GM18867 (cell line): ENCODE measurements around the gene VRTN.
"Not testable (repeated sequence)": the region's sequence is repeated elsewhere in the genome, so short reads cannot be mapped to it uniquely, and the experiment has no call there.

Experiments used
- ATAC-seq: cut with Tn5 transposase; IDR thresholded peaks from one replicate; pipeline ENCODE4 v1.9.1; 2021; ENCODE audit warnings: mild to moderate bottlenecking, moderate library complexity; ENCODE audit not compliant: unreplicated experiment

The VRTN gene, protein sequence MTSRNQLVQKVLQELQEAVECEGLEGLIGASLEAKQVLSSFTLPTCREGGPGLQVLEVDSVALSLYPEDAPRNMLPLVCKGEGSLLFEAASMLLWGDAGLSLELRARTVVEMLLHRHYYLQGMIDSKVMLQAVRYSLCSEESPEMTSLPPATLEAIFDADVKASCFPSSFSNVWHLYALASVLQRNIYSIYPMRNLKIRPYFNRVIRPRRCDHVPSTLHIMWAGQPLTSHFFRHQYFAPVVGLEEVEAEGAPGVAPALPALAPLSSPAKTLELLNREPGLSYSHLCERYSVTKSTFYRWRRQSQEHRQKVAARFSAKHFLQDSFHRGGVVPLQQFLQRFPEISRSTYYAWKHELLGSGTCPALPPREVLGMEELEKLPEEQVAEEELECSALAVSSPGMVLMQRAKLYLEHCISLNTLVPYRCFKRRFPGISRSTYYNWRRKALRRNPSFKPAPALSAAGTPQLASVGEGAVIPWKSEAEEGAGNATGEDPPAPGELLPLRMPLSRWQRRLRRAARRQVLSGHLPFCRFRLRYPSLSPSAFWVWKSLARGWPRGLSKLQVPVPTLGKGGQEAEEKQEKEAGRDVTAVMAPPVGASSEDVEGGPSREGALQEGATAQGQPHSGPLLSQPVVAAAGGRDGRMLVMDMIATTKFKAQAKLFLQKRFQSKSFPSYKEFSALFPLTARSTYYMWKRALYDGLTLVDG

GRCh38 chr14:74348241-74348734 is at the start of gene VRTN:
Gene VRTN (plus strand): TSS chr14:74348471. CDS start chr14:74356784, 8,313 bp downstream.
- ATAC-seq = no peak

GRCh38 chr14:74299061-74299545 is 49.2 kb upstream of the VRTN start:
- ATAC-seq = no peak

- no peak for ATAC-seq
These were observed 46.6 kb upstream of the VRTN start for GRCh38 chr14:74301594-74302151.

DNA sequence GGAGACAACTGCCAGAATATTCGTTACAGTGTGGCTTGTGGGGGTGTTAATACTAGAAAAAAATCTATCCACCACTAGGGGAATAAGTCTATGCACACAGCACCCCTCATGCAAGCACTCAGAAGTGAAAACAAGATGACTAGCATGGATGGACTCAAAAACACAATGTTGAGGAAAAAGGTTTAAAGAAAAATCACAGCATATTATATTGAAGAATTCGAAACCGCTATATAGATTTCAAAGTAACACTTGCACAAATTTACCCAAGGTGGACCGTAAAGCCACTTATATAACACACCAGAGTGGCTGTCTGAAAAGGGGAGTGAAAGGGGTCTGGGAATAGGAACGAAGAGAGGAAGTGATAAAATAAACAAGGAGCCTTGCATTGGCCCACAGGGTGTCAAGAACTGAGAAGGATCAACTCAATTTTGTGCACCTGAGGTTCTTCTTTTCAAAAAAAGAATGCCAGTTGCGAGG is 46.1 kb upstream of the VRTN start:
- peak; percentile 47 for ATAC-seq

DNA sequence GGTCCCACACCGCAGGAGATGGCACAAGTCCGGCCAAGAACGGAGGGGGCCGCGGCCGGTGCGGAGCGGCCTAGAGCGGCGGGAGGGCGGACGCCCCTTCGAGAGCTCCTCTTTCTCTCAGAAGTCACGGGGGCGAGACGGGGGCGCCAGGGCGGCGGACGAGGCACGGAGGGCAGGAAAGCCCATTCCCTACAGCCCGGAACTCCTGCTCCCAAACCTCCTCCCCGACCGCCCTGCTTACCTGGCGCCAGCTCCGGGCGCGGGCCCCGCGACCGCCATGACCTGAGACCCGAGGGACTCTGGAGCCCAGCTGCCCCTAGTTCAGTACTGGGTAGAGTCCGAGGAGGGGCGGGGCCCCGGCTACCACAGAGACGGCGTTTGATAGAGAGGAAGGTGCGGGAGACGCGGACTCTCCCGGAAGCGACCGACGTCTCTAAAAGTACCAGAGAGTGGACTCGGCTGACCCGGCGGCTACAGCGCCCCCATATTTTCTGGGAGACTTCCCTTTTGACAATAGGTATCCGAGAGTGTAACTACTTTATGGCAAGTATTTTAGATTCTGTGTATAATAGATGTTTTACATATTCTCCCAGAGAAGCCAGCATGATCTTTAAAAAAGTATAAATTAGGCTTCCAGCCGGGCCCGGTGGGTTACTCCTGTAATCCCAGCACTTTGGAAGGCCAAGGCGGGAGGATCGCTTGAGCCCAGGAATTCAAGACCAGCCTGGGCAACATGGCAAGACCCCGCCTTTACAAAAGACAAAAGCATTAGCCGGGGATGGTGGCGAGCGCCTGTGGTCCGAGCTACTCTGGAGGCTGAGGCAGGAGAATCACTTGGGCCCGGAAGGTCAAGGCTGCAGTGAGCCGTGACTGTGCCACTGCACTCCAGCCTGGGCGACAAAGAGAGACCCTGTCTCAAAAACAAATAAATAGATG is 45.4 kb upstream of the VRTN start, which contains the start of gene ABCD4:
TSS of gene ABCD4 (minus strand) at position 301 of the 936 bp plus-strand sequence. CDS start at position 279, 22 bp downstream.
- ATAC-seq = peak; percentile 98

- no peak for ATAC-seq
These were observed 39.6 kb upstream of the VRTN start for GRCh38 chr14:74308695-74309094.

GRCh38 chr14:74309125-74310022 is 38.9 kb upstream of the VRTN start:
- ATAC-seq = no peak

GRCh38 chr14:74312161-74312560 is 36.1 kb upstream of the VRTN start:
- no peak for ATAC-seq

DNA sequence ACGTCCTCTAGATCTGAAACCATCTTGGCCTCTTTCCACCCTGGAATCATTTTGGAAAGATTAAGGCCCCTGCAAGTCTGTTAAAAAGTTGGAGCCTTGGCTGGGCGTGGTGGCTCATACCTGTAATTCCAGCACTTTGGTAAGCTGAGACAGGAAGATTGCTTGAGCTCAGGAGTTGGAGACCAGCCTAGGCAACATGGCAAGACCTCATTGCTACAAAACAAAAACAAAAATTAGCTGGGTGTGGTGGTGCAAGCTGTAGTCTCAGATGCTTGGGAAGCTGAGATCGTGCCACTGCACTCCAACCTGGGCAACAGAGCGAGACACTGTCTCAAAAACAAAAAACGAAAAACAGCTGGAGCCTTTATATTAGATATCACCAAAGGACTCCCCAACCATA is 34.7 kb upstream of the VRTN start:
- no peak for ATAC-seq

GRCh38 chr14:74314576-74314975 is 33.7 kb upstream of the VRTN start:
- no peak for ATAC-seq

GRCh38 chr14:74324931-74325361 is 23.3 kb upstream of the VRTN start:
- ATAC-seq = no peak

DNA sequence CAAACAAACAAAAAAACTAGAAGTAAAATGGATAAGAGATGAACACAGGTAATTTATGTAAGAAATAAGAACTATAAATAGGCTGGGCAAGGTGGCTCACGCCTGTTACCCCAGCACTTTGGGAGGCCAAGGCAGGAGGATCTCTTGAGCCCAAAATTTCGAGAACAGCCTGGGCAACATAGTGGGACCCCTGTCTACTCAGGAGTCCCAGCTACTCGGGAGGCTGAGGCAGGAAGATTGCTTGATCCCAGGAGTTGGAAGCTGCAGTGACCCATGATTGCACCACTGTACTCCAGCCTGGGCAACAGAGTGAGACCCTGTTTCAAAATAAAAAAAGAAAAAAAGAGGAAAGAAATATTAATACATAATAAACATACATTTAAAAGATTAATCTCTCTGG is 22.8 kb upstream of the VRTN start:
- ATAC-seq = no peak

- ATAC-seq = no peak
These were observed 21.7 kb upstream of the VRTN start for GRCh38 chr14:74326369-74327152.

- not testable (repeated sequence) for ATAC-seq
These were observed 18.2 kb upstream of the VRTN start for GRCh38 chr14:74329950-74330552.

DNA sequence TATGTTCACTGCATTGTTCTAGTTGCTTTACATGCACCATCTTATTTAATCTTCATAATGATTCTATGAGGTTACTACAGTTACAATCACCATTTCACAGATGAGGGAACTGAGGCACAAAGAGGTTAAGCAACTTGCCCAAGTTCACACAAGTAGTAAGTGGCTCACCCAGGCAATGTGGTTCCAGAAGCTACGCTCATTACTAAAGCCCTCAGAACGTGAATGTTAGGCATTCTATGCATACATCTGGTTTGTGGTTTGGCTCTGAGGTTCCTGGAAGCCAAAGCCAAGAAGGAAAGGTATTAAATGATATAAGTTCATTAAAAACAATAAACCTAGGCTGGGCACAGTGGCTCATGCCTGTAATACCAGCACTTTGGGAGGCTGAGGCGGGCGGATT is 14.4 kb upstream of the VRTN start:
- ATAC-seq = no peak

- no peak for ATAC-seq
These were observed 1.9 kb upstream of the VRTN start for GRCh38 chr14:74346341-74346740.

DNA sequence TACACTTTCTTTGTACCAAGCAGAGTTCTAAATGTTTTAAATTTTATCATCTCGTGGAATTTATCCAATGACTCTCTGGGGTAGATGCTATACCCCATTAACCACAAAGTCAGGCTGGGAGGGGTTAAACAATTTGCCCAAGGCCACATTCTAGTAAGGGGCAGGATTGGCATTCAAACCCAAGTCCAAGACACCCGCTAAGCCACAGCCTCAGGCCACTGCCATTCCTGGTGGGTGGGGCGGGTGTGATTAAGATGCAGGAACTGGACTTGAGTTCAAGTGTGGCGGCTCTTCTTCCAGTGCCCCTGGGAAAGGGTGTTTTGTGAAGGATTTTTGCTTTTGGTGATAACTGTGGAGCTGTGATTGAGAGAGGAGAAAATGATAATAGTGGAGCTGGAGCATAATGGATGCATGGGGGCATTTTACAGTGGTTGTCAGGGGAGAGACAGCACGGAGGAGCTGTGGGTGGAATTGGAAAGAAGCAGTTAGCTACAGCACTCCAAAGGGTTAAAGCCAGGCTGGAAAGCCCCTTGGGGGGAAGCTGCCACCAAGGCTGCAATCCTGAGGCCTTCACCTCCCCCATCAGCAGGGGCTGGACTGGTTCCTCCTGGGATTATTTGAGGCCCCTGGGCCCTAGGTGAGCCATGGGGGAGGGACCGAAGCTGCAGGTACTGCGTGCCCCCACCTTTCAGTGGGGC is 1.0 kb upstream of the VRTN start:
- no peak for ATAC-seq

GRCh38 chr14:74347795-74348100 is 523 bp upstream of the VRTN start:
- no peak for ATAC-seq
